ENCODE results near the gene BLCAP. TPM values are rescaled to one million over a fixed set of nuclear protein-coding genes. Genes with fewer than 3 reads are reported as not detected.

The BLCAP gene
- total RNA-seq, 1 donor from 2014 or later, result 91.8 TPM

GRCh38 chr20:37538003-37538402 lies 10.3 kb upstream of the BLCAP start:
- H3K27me3 ChIP-seq (ENCODE audit: low read depth), result peaks cover 6% of the 10 kb centered on the region
- no peaks in the 10 kb centered on the region for H3K9me3 ChIP-seq (replicated peaks)
- intact Hi-C loops (cut with micrococcal nuclease), result loop anchor here (10.0 kb wide), 1 partner anchor 153 kb away; no protein-coding TSS in a partner anchor
- H3K4me1 ChIP-seq, result peaks cover 4% of the 10 kb centered on the region
- no peaks in the 10 kb centered on the region for H3K36me3 ChIP-seq
- no peak for DNase-seq
- no peak for TF ChIP-seq CTCF (IDR thresholded peaks at IDR 0.05; ENCODE audit: borderline replicate concordance)
- no peak overlapping the region for H3K4me3 ChIP-seq
- H3K27ac ChIP-seq (replicated peaks), result no peak overlapping the region

- Histone ChIP-seq H3K27ac (replicated peaks) (no peak overlapping the region), H3K36me3 (no peaks in the 10 kb centered on the region), H3K9me3 (replicated peaks) (no peaks in the 10 kb centered on the region), H3K27me3 (ENCODE audit: low read depth) (peaks cover 1% of the 10 kb centered on the region), H3K4me1 (peaks cover 4% of the 10 kb centered on the region), H3K4me3 (no peak overlapping the region)
- no peak for DNase-seq
- intact Hi-C loops (cut with micrococcal nuclease), result loop anchor here (10.0 kb wide), 1 partner anchor 153 kb away; no protein-coding TSS in a partner anchor
- TF ChIP-seq CTCF (IDR thresholded peaks at IDR 0.05; ENCODE audit: borderline replicate concordance), result no peak
Observed at GRCh38 chr20:37537505-37537904, 9.8 kb upstream of the BLCAP start.

GRCh38 chr20:37535443-37536132 lies 7.9 kb upstream of the BLCAP start:
- peaks cover 4% of the 10 kb centered on the region for H3K4me1 ChIP-seq
- no peak for TF ChIP-seq CTCF (IDR thresholded peaks at IDR 0.05; ENCODE audit: borderline replicate concordance)
- H3K27ac ChIP-seq (replicated peaks), result no peak overlapping the region
- no peak for DNase-seq
- H3K27me3 ChIP-seq (ENCODE audit: low read depth), result no peaks in the 10 kb centered on the region
- intact Hi-C loops (cut with micrococcal nuclease), result loop anchor here (10.0 kb wide), 1 partner anchor 151 kb away; no protein-coding TSS in a partner anchor
- no peaks in the 10 kb centered on the region for H3K36me3 ChIP-seq
- H3K4me3 ChIP-seq, result no peak overlapping the region
- no peaks in the 10 kb centered on the region for H3K9me3 ChIP-seq (replicated peaks)

GRCh38 chr20:37534401-37535157 lies 6.9 kb upstream of the BLCAP start:
- H3K36me3 ChIP-seq, result no peaks in the 10 kb centered on the region
- H3K4me1 ChIP-seq, result peaks cover 4% of the 10 kb centered on the region
- TF ChIP-seq CTCF (IDR thresholded peaks at IDR 0.05; ENCODE audit: borderline replicate concordance), result peak; percentile 93
- DNase-seq, result no peak
- H3K27me3 ChIP-seq (ENCODE audit: low read depth), result no peaks in the 10 kb centered on the region
- no peak overlapping the region for H3K4me3 ChIP-seq
- H3K27ac ChIP-seq (replicated peaks), result no peak overlapping the region
- intact Hi-C loops (cut with micrococcal nuclease), result loop anchor here (5.0 to 10.0 kb wide), 3 partner anchors 150 to 337 kb away; no protein-coding TSS in a partner anchor
- no peaks in the 10 kb centered on the region for H3K9me3 ChIP-seq (replicated peaks)

- H3K27me3 ChIP-seq (ENCODE audit: low read depth), result no peaks in the 10 kb centered on the region
- H3K36me3 ChIP-seq, result no peaks in the 10 kb centered on the region
- H3K4me1 ChIP-seq, result peaks cover 11% of the 10 kb centered on the region
- H3K4me3 ChIP-seq, result no peak overlapping the region
- H3K9me3 ChIP-seq (replicated peaks), result no peaks in the 10 kb centered on the region
- no peak for TF ChIP-seq CTCF (IDR thresholded peaks at IDR 0.05; ENCODE audit: borderline replicate concordance)
- intact Hi-C loops (cut with micrococcal nuclease), result loop anchor here (5.0 to 10.0 kb wide), 3 partner anchors 148 to 336 kb away; no protein-coding TSS in a partner anchor
- H3K27ac ChIP-seq (replicated peaks), result no peak overlapping the region
- no peak for DNase-seq
Observed at GRCh38 chr20:37533154-37533715, 5.6 kb upstream of the BLCAP start.

All from left ventricle myocardium inferior (tissue), 1 donor.